ENCODE results near the gene TMEM59L. TPM values are rescaled to one million over a fixed set of nuclear protein-coding genes. Genes with fewer than 3 reads are reported as not detected.

TMEM59L gene
- total and polyA plus RNA-seq, 10 of the 15 experiments (the other 5 are each of a cell fraction or from before 2014, with no cell fraction given) = 0.06 TPM; not detected in 9

GRCh38 chr19:18669883-18670282 lies 57.2 kb downstream of the TMEM59L start:
- no peak for DNase-seq (ENCODE audit: low read depth, low spot score)
- H3K4me2 ChIP-seq (ENCODE audit: control insufficient read depth, insufficient read depth) = no peak overlapping the region
- H4K20me1 ChIP-seq (ENCODE audit: control insufficient read depth, insufficient read depth) = no peaks in the 10 kb centered on the region
- in situ Hi-C loops (cut with MboI) (loop anchor here (10.0 kb wide), 1 partner anchor 215 kb away; no protein-coding TSS in a partner anchor), intact Hi-C loops (cut with micrococcal nuclease; ENCODE audit: unreplicated experiment) (no loop called here)
- ChIA-PET RAD21 (ENCODE audit: unreplicated experiment) (no interaction called here), POLR2A (no interaction called here), SMC1A (ENCODE audit: uncharacterized antibody, unreplicated experiment) (no interaction called here), CTCF (no interaction called here)
- H3K79me2 ChIP-seq (ENCODE audit: control insufficient read depth, insufficient read depth, low read length) = no peaks in the 10 kb centered on the region
- no peaks in the 10 kb centered on the region for H3K9me3 ChIP-seq (replicated peaks; ENCODE audit: control insufficient read depth, insufficient read depth, low read length)
- H3K4me1 ChIP-seq (ENCODE audit: control insufficient read depth, insufficient read depth, low read length) = no peaks in the 10 kb centered on the region
- no peak overlapping the region for H2AFZ ChIP-seq (ENCODE audit: control insufficient read depth, low read depth, low read length)
- TF ChIP-seq BRCA1 (IDR thresholded peaks at IDR 0.05; ENCODE audit: low read depth, low read length) (no peak), BCLAF1 (IDR thresholded peaks at IDR 0.05) (no peak), RELB (IDR thresholded peaks at IDR 0.05; ENCODE audit: low read depth) (no peak), CTCF (IDR thresholded peaks at IDR 0.05 in 2 of 3, conservative IDR thresholded peaks at IDR 0.05 in 1 of 3; ENCODE audit: control insufficient read depth in 2 of 3, extremely low read depth in 1 of 3, insufficient read depth in 1 of 3, low read depth in 3 of 3, low read length in 3 of 3) (no peak)
- no peak overlapping the region for H3K4me3 ChIP-seq
- no peak for ATAC-seq
- H3K27ac ChIP-seq (ENCODE audit: control insufficient read depth, insufficient read depth) = no peak overlapping the region
- no peaks in the 10 kb centered on the region for H3K27me3 ChIP-seq (replicated peaks in 1 of 2; ENCODE audit: control insufficient read depth in 2 of 2, insufficient read depth in 2 of 2, low read length in 1 of 2)
- no peak overlapping the region for H3K9ac ChIP-seq (ENCODE audit: control insufficient read depth, insufficient read depth, low read length)
- FAIRE-seq = no peak
- peaks cover 0 to 11% of the 10 kb centered on the region in 2 experiments; a peak in 2 of 4 replicates for H3K36me3 ChIP-seq (ENCODE audit: control insufficient read depth in 2 of 2, insufficient read depth in 2 of 2, low read length in 1 of 2)
- WGBS (ENCODE audit: insufficient coverage, insufficient replicate concordance, low lambda C conversion rate, missing lambda C conversion rate) = 87% methylated on average over 11 of the region's 11 CpGs
- no TSS peak for BruUV-seq (replicated peaks)
